Fibroblast of skin of back (primary cell): ENCODE results near the gene CENPA.

ENCODE experiments used
- DNase-seq: peaks from one replicate; pipeline ENCODE4 v3.0.0-alpha.2; 2013

Gene CENPA

DNA sequence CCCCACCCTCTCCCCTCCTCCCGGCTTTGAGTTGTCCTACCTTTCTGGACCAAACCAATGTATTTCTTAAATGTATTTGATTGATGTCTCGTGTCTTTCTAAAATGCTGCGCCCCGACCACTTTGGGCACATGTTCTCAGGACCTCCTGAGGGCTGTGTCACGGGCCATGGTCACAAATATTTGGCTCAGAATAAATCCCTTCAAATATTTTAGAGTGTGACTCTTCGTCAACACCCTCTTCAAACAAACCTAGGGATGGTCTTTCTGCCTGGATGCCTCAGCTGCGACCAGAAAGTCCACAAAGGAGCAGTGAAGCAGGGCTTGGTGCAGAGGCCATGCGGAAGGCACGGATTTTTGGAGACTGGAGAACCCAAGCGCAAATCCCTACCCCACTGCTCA, 22.8 kb upstream of the CENPA start:
- no peak for DNase-seq

DNA sequence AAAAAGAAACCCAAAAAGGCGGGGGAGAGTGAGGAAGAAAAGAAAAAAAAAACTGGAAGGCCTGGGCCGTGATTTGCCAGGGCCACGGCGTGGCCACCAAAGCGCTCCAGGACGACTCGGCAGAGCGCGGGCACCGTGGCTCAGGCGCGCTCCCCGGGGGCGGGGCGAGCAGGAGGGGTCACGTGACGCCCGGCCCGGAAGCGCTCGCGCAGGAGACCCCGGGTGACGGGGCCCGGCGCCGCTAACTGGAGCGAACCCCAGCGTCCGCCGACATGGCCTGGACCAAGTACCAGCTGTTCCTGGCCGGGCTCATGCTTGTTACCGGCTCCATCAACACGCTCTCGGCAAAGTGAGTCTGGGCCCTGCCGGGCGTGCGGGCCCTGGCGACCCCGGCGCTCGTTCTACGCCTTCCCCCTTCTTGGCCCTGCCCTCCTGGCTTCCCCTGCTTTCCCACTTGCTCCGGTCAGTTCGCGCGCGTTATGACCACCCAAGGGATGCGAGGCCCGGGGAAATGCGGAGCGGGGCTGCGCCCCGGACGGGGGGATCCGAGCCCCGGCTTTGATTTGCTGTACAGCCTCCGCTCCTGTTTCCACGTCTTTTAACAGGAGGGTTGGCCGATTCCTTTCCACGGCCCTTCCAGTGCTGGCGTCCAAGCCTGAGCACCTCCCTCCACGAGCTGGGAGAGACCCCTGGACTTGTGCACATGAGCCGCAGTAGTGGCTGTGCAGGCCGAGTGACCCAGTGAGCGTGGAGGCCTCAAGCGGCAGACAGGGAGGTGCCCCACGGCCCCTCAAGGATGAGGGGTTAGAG, 21.6 kb upstream of the CENPA start, which contains the start of gene SLC35F6:
Gene SLC35F6 (plus strand): TSS at position 207 of the 810 bp plus-strand sequence. CDS start 66 bp downstream, at position 273.
- peak; percentile 84 for DNase-seq

DNA sequence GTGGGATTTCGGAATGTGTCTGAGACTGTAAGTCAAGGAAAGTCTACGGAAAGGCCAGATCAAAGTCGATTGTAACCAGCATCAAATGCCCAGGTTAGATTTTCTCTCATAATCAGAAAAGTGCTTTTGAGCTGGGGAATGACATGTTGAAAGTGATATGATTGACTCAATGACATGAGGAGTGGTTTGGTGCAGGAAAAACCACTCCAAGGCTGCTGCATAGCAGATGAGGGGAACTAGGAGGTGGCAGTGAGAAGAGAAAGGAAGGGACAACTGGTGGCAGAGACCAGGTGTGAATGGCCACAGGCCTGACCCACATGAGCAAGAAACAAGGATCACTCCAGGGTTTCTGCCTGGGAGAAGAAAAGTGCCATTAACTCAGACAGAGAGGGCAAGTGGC, 20.9 kb upstream of the CENPA start:
- no peak for DNase-seq

DNA sequence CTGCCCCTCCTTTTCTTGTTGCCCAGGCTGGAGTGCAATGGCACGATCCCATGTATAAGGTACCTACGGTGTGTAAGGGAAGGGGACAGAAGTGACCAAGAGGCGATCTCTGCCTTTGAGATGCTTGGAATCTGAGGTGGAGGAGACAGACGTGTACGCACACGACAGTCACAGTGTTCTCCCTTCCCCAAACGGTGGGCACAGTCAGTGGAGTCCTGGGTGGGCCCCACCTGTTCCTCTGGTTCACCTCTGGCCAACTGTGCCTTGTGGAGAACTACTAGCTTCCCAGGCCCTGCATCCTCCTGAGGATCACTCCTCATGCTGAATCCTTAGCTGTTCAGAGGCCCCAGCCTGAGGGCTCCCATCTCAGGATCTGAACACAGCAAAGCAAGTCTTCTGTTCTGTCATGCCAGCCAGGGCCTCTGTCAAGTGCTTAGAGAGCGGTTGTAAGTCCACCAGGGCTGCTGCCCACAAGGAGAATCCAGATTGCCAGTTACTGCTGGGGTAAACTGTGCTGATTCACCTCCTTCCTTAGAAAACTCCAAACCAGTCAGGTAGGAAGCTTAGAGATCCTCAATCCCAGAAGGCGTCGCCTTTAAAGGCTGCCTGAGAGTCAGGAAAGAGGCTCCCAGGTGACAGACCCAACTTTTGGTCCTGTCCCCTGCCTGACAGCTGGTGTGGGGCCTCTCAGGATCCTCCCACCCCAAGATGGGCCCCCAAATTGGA, 20.2 kb upstream of the CENPA start:
- no peak for DNase-seq

DNA sequence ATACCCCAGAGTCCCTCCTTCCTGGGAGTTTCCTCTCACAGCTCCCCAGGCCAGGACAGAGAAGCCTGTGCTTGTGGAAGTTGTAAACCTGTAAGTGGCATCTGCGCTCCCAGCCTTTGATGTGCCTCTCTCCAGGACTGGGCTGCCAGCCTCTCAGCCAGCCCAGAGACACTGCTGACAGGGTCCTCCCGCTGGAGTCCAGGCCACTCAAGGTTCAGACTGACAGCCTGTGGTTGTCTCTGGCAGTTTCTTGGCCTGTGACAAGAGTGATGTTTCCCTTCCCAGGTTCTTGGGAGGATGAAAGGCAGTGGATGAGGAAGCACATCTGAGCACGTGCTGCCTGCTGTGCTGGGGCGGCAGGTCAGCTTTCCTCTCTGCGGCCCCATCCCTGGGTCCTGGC, 18.7 kb upstream of the CENPA start:
- no peak for DNase-seq

DNA sequence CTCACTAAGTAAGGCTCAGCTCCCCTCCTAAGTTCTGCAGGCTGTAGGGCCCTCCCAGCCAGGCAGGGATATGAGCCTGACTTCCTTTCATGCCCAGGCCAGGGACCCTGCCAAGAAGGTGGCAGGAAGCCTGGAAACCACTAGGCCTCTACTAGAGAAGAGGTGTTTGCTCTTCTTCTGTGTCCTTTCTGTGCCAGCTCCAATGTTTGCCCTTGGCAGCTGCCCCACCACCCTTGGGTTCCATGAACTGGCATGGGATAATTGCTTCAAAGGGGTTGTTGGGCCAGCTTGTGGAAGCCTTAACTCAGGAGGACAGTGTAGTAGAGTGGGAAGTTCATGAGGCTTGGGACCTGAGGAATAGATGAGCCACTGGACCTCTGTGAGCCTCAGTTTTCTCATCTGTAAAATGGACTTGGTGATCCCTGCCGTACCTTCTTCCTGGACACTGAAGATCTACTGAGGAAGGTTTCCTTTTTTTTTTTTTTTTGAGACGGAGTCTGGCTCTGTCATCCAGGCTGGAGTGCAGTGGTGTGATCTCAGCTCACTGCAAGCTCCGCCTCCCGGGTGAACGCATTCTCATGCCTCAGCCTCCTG, 17.9 kb upstream of the CENPA start:
- DNase-seq: no peak

DNA sequence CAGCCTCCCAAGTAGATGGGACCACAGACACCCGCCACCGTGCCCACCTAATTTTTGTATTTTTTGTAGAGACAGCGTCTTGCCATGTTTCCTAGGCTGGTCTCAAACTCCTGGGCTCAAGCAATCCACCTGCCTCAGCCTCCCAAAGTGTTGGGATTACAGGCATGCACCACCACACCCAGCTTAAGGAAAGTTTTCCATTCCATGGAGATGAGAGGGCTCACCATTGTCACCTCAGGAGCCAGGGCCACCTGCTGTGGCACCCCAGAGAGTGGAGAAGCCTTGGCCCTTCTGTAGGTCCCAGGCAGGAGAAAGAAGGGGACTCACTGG, 17.1 kb upstream of the CENPA start:
- no peak for DNase-seq

DNA sequence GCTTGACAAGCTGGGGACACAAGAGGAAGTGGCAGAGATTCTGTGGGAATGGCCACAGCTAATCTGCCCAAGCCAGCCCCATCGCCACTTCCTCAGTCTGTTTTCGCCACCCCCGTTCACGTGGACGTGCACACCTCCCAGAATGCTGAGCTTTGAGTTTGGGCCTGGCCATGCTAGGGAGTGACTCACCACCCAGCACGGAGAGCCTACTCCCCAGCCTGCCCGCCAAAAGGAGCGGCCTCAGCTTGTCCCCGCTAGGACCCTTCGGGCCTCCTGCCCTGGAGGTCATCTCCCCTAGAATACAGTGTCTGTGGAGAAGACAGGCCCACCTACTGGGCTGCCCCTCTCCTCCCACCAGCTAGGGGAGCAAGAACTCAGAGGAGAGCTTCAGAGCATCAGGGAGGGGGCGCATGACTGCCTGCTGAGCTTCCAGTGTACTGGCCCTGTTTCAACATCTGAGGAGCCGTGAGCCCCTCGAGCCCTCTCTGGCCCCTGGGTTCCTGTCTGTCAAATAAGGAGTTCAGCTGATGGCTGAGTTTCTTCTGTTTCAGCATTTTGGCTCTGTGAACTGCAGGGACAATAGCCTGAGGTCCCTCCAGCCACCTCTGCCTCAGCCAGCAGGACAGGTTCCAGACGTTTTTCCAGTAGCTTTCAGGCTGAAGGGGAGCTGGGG, 16.6 kb upstream of the CENPA start:
- DNase-seq: peak; percentile 19

DNA sequence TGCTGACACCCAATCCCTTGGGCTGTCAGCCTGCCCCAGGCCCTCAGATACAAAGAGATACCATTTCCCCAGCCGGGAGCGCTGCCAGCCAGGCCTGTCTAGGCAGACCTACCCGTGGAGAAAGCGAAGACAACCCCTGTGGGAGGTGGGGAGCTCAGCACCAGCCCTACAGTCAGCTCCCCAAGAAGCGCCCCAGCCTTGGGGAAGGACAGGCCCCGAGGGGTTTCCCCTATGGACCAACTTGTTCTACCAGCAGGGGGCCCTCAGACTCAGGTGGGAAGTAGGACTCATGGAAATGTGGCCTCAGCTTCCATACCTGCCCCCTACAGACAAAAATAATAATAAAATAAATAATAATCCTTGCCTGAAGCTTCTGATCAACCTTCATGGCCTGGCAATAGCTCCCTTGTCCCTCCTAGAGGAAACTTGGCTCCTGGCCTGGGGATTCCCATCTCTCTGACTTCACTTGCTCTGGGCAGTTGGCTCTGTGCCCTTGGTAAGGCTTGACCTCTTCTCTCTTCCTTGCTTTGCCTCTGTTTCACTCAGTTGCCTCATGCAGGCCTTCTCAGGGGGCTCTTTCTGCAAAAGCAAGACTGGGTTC, 14.8 kb upstream of the CENPA start:
- peak; percentile 47 for DNase-seq

DNA sequence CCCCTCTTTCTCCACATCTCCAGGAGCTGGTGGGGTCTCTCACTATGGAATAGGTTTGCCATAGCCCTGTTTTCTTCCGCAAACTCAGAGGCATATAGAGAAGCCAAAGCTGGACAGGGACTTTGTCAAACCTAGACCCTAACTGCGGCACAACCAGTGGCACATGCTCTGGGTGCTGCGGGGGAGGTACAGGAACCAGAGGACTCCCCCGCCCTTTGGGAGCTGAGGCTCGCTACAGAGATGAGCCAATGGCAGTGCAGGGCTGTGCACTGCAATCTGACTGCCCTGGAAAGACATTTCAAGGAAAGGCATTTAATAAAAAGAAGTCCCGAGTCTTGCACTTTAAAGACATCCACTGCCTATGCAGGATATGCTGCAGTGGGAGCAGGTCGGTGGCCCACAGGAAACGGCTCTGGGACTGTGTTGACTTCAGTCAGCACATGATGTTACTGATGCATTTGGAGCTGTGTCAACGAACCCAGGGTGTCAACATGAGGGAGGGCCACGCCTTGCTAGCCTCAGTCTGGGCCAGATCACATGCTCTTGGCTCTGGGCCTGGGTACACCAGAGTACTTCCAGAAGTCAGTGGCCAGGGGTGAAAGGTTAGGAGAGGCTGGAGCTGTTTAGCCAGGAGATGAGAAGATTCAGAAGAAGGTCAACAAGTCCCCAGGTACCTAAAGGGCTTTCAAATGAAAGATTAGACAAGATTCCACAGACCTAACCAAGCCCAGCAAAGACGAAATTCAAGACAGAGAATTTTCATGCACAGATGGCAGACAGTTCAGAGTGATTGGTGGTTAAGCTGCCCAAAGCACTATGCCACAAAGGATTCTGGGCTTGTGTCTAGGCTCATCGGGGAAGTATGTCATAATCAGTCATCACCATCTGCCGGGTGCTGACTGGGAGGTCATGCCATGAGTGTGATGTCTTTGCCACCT, 13.5 kb upstream of the CENPA start:
- DNase-seq: peak; percentile 19

DNA sequence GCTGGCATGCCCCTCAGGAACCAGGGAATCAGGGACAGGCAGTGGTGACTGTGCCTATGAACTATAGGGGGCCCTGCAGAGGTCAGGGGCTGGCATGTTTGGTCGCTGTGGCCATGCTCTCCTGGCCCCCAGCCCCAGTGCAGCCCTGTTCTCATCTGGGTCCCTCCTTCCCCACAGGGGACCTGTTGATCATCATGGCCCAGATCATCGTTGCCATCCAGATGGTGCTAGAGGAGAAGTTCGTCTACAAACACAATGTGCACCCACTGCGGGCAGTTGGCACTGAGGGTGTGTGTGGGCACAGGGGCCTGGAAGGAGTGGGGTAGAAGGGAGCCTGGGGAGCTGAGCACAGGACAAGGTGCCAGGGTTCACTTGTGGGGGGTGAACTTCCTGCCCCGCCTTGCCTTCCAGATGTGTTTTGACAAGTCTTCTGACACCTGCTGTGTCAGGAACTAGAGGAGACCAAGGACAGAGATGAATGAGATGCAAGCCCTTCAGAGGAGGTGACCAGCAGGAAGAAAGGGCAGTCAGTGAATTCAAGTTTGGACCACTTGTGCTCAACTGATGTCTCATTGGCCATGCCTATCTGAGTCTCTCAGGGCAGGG, 9.6 kb upstream of the CENPA start:
- DNase-seq: no peak

DNA sequence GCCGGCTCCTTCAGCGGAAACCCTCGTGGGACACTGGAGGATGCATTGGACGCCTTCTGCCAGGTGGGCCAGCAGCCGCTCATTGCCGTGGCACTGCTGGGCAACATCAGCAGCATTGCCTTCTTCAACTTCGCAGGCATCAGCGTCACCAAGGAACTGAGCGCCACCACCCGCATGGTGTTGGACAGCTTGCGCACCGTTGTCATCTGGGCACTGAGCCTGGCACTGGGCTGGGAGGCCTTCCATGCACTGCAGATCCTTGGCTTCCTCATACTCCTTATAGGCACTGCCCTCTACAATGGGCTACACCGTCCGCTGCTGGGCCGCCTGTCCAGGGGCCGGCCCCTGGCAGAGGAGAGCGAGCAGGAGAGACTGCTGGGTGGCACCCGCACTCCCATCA, 7.8 kb upstream of the CENPA start:
- no peak for DNase-seq

DNA sequence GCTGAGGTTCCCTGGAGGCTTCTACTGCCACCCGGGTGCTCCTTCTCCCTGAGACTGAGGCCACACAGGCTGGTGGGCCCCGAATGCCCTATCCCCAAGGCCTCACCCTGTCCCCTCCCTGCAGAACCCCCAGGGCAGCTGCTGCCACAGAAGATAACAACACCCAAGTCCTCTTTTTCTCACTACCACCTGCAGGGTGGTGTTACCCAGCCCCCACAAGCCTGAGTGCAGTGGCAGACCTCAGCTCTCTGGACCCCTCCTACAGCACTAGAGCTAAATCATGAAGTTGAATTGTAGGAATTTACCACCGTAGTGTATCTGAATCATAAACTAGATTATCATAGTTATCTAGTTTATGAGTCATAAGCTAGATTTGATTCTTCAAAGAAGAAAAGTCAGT, 7.3 kb upstream of the CENPA start:
- DNase-seq: no peak

DNA sequence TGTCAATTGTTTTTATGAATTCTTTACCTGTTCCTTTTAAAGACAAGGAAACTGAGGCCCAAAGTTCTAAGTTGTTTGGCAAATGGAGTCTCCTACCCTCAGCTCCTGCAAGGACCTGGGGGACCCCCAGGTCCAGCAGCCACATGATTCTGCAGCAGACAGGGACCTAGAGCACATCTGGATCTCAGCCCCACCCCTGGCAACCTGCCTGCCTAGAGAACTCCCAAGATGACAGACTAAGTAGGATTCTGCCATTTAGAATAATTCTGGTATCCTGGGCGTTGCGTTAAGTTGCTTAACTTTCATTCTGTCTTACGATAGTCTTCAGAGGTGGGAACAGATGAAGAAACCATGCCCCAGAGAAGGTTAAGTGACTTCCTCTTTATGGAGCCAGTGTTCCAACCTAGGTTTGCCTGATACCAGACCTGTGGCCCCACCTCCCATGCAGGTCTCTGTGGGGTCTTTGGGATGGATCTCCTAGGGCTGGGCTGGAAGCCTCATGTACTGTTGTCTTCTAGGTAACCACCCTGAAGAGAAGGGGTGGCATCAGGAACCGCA, 5.6 kb upstream of the CENPA start:
- DNase-seq: no peak

DNA sequence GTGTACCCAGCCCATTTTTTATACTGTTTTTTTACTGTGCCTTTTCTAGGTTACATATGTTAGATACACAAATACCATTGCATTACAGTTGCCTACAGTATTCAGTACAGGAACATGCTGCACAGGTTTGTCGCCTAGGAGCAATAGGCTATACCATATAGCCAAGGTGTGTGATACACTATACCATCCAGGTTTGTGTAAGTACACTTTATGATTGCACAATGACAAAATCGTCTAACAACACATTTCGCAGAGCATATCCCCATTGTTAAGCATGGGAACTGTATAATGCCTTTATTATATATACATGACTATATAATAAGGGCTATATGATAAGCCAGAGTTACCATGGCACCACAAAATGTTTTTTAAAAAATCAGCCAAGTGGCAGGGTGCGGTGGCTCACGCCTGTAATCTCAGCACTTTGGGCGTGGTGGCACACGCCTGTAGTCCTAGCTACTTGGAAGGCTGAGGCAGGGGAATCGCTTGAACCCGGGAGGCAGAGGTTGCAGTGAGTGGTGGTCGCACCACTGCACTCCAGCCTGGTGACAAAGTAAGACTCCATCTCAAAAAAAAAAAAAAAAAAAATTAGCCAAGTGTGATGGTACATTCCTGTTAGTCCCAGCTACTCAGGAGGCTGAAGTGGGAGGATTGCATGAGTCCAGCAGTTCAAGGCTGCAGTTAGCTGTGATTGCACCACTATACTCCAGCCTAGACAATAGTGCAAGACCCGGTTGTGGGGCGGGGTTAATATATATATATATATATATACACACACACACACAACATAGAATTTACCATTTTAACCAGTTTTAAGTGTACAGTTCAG, 2.8 kb upstream of the CENPA start:
- no peak for DNase-seq

DNA sequence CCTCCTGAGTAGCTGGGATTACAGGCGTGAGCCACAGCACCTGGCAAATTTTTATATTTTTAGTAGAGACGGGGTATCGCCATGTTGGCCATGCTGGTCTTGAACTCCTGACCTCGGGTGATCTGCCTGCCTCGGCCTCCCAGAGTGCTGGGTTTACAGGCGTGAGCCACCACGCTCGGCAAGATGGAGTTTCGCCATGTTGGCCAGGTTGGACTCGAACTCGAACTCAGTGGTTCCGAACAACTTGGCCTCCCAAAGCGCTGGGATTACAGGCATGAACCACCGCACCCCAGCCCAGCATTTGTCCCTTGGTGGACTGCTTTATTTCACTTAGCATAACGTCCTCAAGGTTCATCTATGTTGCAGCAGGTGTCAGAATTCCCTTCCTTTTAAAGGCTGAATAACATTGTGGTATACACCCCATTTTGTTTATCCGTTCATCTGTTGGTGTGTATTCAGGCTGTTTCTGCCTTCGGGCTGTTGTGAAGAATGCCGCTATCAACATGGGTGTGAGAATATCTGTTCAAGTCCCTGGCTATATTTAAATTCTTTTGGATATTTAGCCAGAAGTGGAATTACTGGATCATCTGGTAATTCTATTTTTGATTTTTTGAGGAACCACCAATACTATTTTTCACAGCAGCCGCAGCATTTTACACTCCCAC, 1.2 kb upstream of the CENPA start:
- DNase-seq: no peak

DNA sequence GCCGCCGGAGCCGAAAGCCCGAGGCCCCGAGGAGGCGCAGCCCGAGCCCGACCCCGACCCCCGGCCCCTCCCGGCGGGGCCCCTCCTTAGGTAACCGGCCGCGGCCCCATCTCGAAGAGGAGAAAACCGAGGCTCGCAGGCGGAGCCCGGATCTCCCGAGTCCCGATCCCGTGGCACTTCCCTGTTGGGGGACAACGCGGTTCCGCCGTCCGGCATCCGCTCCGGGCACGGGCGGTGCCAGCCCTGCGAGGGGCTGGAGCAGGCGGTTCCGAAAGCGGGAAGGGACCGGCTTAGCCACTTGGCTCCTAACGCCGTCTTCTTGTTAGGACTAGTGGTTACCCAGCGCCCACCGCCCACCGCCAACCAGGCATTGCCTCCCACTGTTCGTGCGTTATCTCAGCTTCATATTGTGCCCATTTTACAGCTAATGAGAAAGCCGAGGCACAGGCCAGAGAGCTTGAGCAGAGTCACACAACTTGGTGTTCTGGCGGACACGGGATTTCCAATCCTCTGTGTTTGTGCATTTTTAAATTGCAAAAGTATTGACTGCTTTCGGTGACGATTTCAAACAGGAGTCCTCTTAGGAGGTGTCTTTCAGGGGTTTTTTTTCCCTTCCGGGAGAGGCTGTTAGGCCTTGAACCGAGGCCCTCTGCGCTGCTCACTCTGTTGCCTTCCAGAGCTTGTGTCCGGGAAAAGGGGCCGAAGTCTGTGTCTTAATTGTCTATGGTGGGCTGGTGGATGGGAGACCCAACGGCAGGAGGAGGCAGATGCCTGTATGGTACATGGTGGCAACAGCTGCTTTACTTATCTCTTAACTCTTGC, 562 bp downstream of the CENPA start:
- DNase-seq: peak; percentile 19

DNA sequence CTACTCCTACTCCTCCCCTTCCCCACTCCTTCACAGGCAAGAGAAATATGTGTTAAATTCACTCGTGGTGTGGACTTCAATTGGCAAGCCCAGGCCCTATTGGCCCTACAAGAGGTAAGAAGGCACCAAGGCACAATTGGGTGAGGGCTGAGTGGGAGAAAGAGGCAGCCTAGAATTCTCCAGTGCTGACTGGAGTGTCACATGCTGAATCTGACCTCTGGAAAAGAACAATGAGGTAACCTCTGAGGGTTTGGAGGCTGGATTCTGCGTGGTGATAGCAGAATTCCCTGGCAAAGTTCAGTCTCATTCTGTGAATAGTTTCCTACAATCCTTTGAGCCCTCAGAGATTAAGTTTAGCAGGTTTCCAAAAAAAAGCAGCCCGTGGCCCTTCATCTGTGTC, 6.9 kb downstream of the CENPA start:
- DNase-seq: no peak
